K562 treated with DMSO at 1 percent for 24 hours (cell line): ENCODE results near the gene THOC6. TPM values are rescaled to one million over a fixed set of nuclear protein-coding genes. Genes with fewer than 3 reads are reported as not detected.

Experiments used
- total RNA-seq: library from RNA; unstranded; fragments of 300-600 nt; gene quantifications from 2 replicates; pipeline ENCODE4 v1.2.3, GENCODE V29; 2022; ENCODE audit warnings: low read depth; ENCODE audit not compliant: insufficient read depth

Gene THOC6
- 41.2 and 42.6 TPM in 2 replicates for total RNA-seq

GRCh38 chr16:3023669-3024478, at the start of gene THOC6, which contains the start of gene HCFC1R1:
Gene THOC6, plus strand, starts transcription at chr16:3024035. Its CDS starts 292 bp downstream, at chr16:3024327.
Gene HCFC1R1, minus strand, starts transcription at chr16:3023942. Its CDS starts 1 bp downstream, at chr16:3023941.

GRCh38 chr16:2980227-2981176, 43.3 kb upstream of the THOC6 start, which contains the start of gene PKMYT1:
Gene PKMYT1, minus strand, starts transcription at chr16:2980446. Its CDS starts 789 bp downstream, at chr16:2979657.

GRCh38 chr16:3012828-3013420, 10.9 kb upstream of the THOC6 start, which contains the start of gene CLDN9:
Gene CLDN9, plus strand, starts transcription at chr16:3012923. Its CDS starts 440 bp downstream, at chr16:3013363.

GRCh38 chr16:3017794-3018506, 5.9 kb upstream of the THOC6 start, which contains the start of gene CLDN6:
Gene CLDN6, minus strand, starts transcription at chr16:3018183. Its CDS starts 2,162 bp downstream, at chr16:3016021.

GRCh38 chr16:3020247-3020603, 3.6 kb upstream of the THOC6 start, which contains the start of gene TNFRSF12A:
Gene TNFRSF12A, plus strand, starts transcription at chr16:3020368. Its CDS starts 30 bp downstream, at chr16:3020398.

GRCh38 chr16:3036726-3037315, 13.0 kb downstream of the THOC6 start, which contains the start of gene BICDL2:
Gene BICDL2, minus strand, starts transcription at chr16:3036944. Its CDS starts 1,448 bp downstream, at chr16:3035496.

GRCh38 chr16:3045758-3046640, 22.2 kb downstream of the THOC6 start, which contains the start of gene MMP25:
Gene MMP25, plus strand, starts transcription at chr16:3046561. Its CDS starts 357 bp downstream, at chr16:3046918.

GRCh38 chr16:3065069-3065741, 41.4 kb downstream of the THOC6 start, which contains the start of gene IL32:
Gene IL32, plus strand, starts transcription at chr16:3065640. Its CDS starts 172 bp downstream, at chr16:3065812.

Other genes starting within 250 kb of the THOC6 start
- gene ELOB, start 246.8 kb upstream of the THOC6 start, total RNA-seq: 340 and 361 TPM in 2 replicates
- not detected in 2 replicates for gene PRSS33, start 236.5 kb upstream of the THOC6 start, total RNA-seq
- gene PRSS41, start 225.6 kb upstream of the THOC6 start, total RNA-seq: not detected in 2 replicates
- 74.1 and 76.0 TPM in 2 replicates for gene PRSS21, start 206.8 kb upstream of the THOC6 start, total RNA-seq
- 0.71 and 1.5 TPM in 2 replicates for gene ZG16B, start 193.7 kb upstream of the THOC6 start, total RNA-seq
- not detected in 2 replicates for gene PRSS22, start 165.9 kb upstream of the THOC6 start, total RNA-seq
- gene FLYWCH2, start 140.8 kb upstream of the THOC6 start, total RNA-seq: 107 TPM in 2 replicates
- 46.3 and 51.2 TPM in 2 replicates for gene FLYWCH1, start 112.1 kb upstream of the THOC6 start, total RNA-seq
- 1.3 and 2.2 TPM in 2 replicates for gene KREMEN2, start 59.8 kb upstream of the THOC6 start, total RNA-seq
- gene PAQR4, start 54.7 kb upstream of the THOC6 start, total RNA-seq: 25.2 and 30.8 TPM in 2 replicates
- 168 and 199 TPM in 2 replicates for gene PKMYT1, start 43.6 kb upstream of the THOC6 start, total RNA-seq
- 4.3 and 4.5 TPM in 2 replicates for gene CLDN9, start 11.1 kb upstream of the THOC6 start, total RNA-seq
- 0.65 and 0.76 TPM in 2 replicates for gene CLDN6, start 5.9 kb upstream of the THOC6 start, total RNA-seq
- 41.1 and 48.6 TPM in 2 replicates for gene TNFRSF12A, start 3.7 kb upstream of the THOC6 start, total RNA-seq
- gene HCFC1R1, start 93 bp upstream of the THOC6 start, total RNA-seq: 37.4 and 38.2 TPM in 2 replicates
- not detected in 2 replicates for gene BICDL2, start 12.9 kb downstream of the THOC6 start, total RNA-seq
- gene MMP25, start 22.5 kb downstream of the THOC6 start, total RNA-seq: 0.31 and 1.0 TPM in 2 replicates
- gene IL32, start 41.6 kb downstream of the THOC6 start, total RNA-seq: 49.1 and 56.4 TPM in 2 replicates
- not detected in 2 replicates for gene ZSCAN10, start 75.3 kb downstream of the THOC6 start, total RNA-seq
- 33.8 and 35.1 TPM in 2 replicates for gene ZNF205, start 88.6 kb downstream of the THOC6 start, total RNA-seq
- gene ZNF213, start 111.0 kb downstream of the THOC6 start, total RNA-seq: 27.1 and 27.7 TPM in 2 replicates
- not detected in 2 replicates for gene OR1F1, start 164.2 kb downstream of the THOC6 start, total RNA-seq
- 6.6 and 8.7 TPM in 2 replicates for gene ZNF200, start 211.1 kb downstream of the THOC6 start, total RNA-seq
- not detected in 2 replicates for gene MEFV, start 232.6 kb downstream of the THOC6 start, total RNA-seq